HCT116 (cell line): ENCODE measurements around the gene SH3D21. TPM values are rescaled to one million over a fixed set of nuclear protein-coding genes. Genes with fewer than 3 reads are reported as not detected.
A peak's percentile ranks its signal among the peaks of the same experiment; 100 is the strongest.

ENCODE experiments used
- ATAC-seq: fragments of 200-7000 bp; cut with Tn5 transposase; 2 replicates; pipeline ENCODE4 v1.9.1; 2020; ENCODE audit warnings: mild to moderate bottlenecking, moderate library complexity
- BruUV-seq: library from RNA; stranded (reverse); fragments of 400-500 nt; replicated peaks from 2 replicates; lab custom pipeline; 2021; lab: Mats Ljungman, UMichigan
- CTCF ChIA-PET: fragments of 300-600 bp; sonication (Branson Sonifier 250); formaldehyde crosslinking; loops from one replicate; lab custom pipeline; 2021; ENCODE audit warnings: antibody characterized with exemption; lab: Charles Lee
- POLR2A ChIA-PET: fragments of 300-600, 350-600 bp; sonication (Branson Sonifier 250); formaldehyde crosslinking; loops from one replicate; lab custom pipeline; 2021; ENCODE audit warnings: antibody characterized with exemption; lab: Charles Lee
- RAD21 ChIA-PET, 2 experiments: fragments of 300-600 bp; sonication (Branson Sonifier 250); formaldehyde crosslinking; loops; one replicate each; lab custom pipeline; 2023; ENCODE audit warnings: low total read pairs in 2 of 2; ENCODE audit not compliant: uncharacterized antibody in 2 of 2, unreplicated experiment in 2 of 2, low non-redundant PET in 1 of 2; lab: Charles Lee
- DNase-seq: peaks from one replicate; pipeline ENCODE4 v3.0.0-alpha.2; 2010; ENCODE audit warnings: low read depth, low spot score
- H2AFZ ChIP-seq: fragments of 200-600 bp; shearing (Covaris generic), sonication (generic); 2 replicates; pipeline ENCODE4 v1.6.1; 2017; ENCODE audit warnings: low read depth, mixed run types, mixed read lengths, antibody characterized with exemption, low read length; ENCODE audit not compliant: poor library complexity, severe bottlenecking
- H3K27ac ChIP-seq: 2 replicates; pipeline ENCODE4 v1.5.1; 2012; ENCODE audit warnings: low read depth, low read length
- H3K27me3 ChIP-seq: fragments of 200-600 bp; sonication (generic); 2 replicates; pipeline ENCODE4 v1.6.1; 2016; ENCODE audit warnings: mixed run types, low read length, mixed read lengths; ENCODE audit not compliant: insufficient read depth
- H3K36me3 ChIP-seq, 2 experiments: fragments of 200-500 bp in 1 of 2; fragments of 200-600 bp in 1 of 2; sonication (Bioruptor generic) in 1 of 2; sonication (generic) in 1 of 2; 2 replicates each; pipeline versions ENCODE4 v1.5.1 to v1.6.1; 2014 to 2016; ENCODE audit warnings: low read length in 2 of 2, inconsistent platforms in 1 of 2, mixed read lengths in 1 of 2, mixed run types in 1 of 2; ENCODE audit not compliant: insufficient read depth in 2 of 2, control insufficient read depth in 1 of 2
- H3K4me1 ChIP-seq, 2 experiments: fragments of 200-600 bp in 1 of 2; sonication (generic) in 1 of 2; 2 replicates each; pipeline versions ENCODE4 v1.5.1 to v1.6.1; 2012 to 2017; ENCODE audit warnings: low read length in 2 of 2, inconsistent platforms in 1 of 2, mild to moderate bottlenecking in 1 of 2, mixed read lengths in 1 of 2, mixed run types in 1 of 2, moderate library complexity in 1 of 2; ENCODE audit not compliant: insufficient read depth in 2 of 2, control insufficient read depth in 1 of 2
- H3K4me2 ChIP-seq: fragments of 200-600 bp; sonication (generic); 2 replicates; pipeline ENCODE4 v1.6.1; 2017; ENCODE audit warnings: mixed run types, low read length, mixed read lengths
- H3K4me3 ChIP-seq, 2 experiments: fragments of 200-600 bp in 1 of 2; sonication (generic) in 1 of 2; replicated peaks in 1 of 2; 2 replicates each; pipeline ENCODE4 v1.5.1; 2011 to 2016; ENCODE audit warnings: low read length in 2 of 2, control low read depth in 1 of 2, low read depth in 1 of 2, mild to moderate bottlenecking in 1 of 2, mixed read lengths in 1 of 2, mixed run types in 1 of 2
- H3K79me2 ChIP-seq: fragments of 200-600 bp; sonication (generic); 2 replicates; pipeline ENCODE4 v1.6.1; 2017; ENCODE audit warnings: mild to moderate bottlenecking, mixed run types, low read length, moderate library complexity, mixed read lengths; ENCODE audit not compliant: insufficient read depth
- H3K9ac ChIP-seq: fragments of 200-600 bp; sonication (generic); 2 replicates; pipeline ENCODE4 v1.6.1; 2016; ENCODE audit warnings: low read length, mixed read lengths
- H3K9me2 ChIP-seq: fragments of 200-600 bp; sonication (generic), shearing (Covaris generic); 2 replicates; pipeline ENCODE4 v1.6.1; 2017; ENCODE audit warnings: mixed run types, mild to moderate bottlenecking, moderate library complexity; ENCODE audit not compliant: insufficient read depth
- H3K9me3 ChIP-seq, 2 experiments: fragments of 200-500 bp in 1 of 2; fragments of 200-600 bp in 1 of 2; sonication (Bioruptor generic) in 1 of 2; sonication (generic) in 1 of 2; 2 replicates each; pipeline ENCODE4 v1.6.1; 2014 to 2017; ENCODE audit warnings: low read length in 2 of 2, mixed read lengths in 2 of 2, inconsistent platforms in 1 of 2, low read depth in 1 of 2, mild to moderate bottlenecking in 1 of 2, mixed run types in 1 of 2, moderate library complexity in 1 of 2; ENCODE audit not compliant: control insufficient read depth in 1 of 2, insufficient read depth in 1 of 2
- H4K20me1 ChIP-seq: fragments of 200-600 bp; sonication (generic), shearing (Covaris generic); 2 replicates; pipeline ENCODE4 v1.6.1; 2017; ENCODE audit warnings: mixed run types, mild to moderate bottlenecking, moderate library complexity; ENCODE audit not compliant: insufficient read depth
- CBX3 ChIP-seq: IDR thresholded peaks from 2 replicates; pipeline ENCODE4 v1.6.1; 2012; ENCODE audit warnings: low read depth
- CEBPB ChIP-seq: IDR thresholded peaks from 2 replicates; pipeline ENCODE4 v1.6.1; 2012; ENCODE audit warnings: low read depth
- EGR1 ChIP-seq: IDR thresholded peaks from 2 replicates; pipeline ENCODE4 v1.6.1; 2012; ENCODE audit warnings: low read depth
- ELF1 ChIP-seq: IDR thresholded peaks from 2 replicates; pipeline ENCODE4 v1.6.1; 2012; ENCODE audit warnings: low read depth, borderline replicate concordance
- EZH2 ChIP-seq: fragments of 200-600 bp; sonication (generic); IDR thresholded peaks from 2 replicates; pipeline ENCODE4 v1.6.1; 2017; ENCODE audit warnings: antibody characterized with exemption, mixed run types
- FOSL1 ChIP-seq: IDR thresholded peaks from 2 replicates; pipeline ENCODE4 v1.6.1; 2012; ENCODE audit warnings: low read depth
- POLR2AphosphoS5 ChIP-seq: IDR thresholded peaks from 2 replicates; pipeline ENCODE4 v1.6.1; 2011; ENCODE audit warnings: mild to moderate bottlenecking, low read depth, low read length, moderate library complexity
- RAD21 ChIP-seq: IDR thresholded peaks from 2 replicates; pipeline ENCODE4 v1.6.1; 2012; ENCODE audit warnings: low read depth, mild to moderate bottlenecking
- SP1 ChIP-seq: IDR thresholded peaks from 2 replicates; pipeline ENCODE4 v1.6.1; 2012; ENCODE audit warnings: low read depth
- SRF ChIP-seq: IDR thresholded peaks from 2 replicates; pipeline ENCODE4 v1.6.1; 2012; ENCODE audit warnings: low read depth
- TCF7L2 ChIP-seq: IDR thresholded peaks from 2 replicates; pipeline ENCODE4 v1.7.0; 2011; ENCODE audit warnings: borderline replicate concordance, inconsistent platforms; ENCODE audit not compliant: insufficient read depth, insufficient read length; ENCODE audit errors: extremely low read depth
- YY1 ChIP-seq: IDR thresholded peaks from 2 replicates; pipeline ENCODE4 v1.6.1; 2011; ENCODE audit warnings: low read length, low read depth, moderate library complexity, mild to moderate bottlenecking; ENCODE audit not compliant: insufficient replicate concordance; ENCODE audit errors: extremely low read depth
- ZBTB33 ChIP-seq: IDR thresholded peaks from 2 replicates; pipeline ENCODE4 v1.6.1; 2011; ENCODE audit warnings: mild to moderate bottlenecking, low read length, moderate library complexity; ENCODE audit not compliant: insufficient replicate concordance; ENCODE audit errors: extremely low read depth
- ZFX ChIP-seq: fragments of 450-650 bp; IDR thresholded peaks from 2 replicates; pipeline ENCODE4 v1.6.1; 2017
- intact Hi-C: fragments of 100-400 bp; cut with micrococcal nuclease; formaldehyde crosslinking; loops from 2 replicates; pipeline ENCODE4 v1.10.0; 2022
- total RNA-seq: library from RNA; stranded (reverse); gene quantifications from one replicate; pipeline ENCODE4 v1.2.1, GENCODE V29; 2021; ENCODE audit not compliant: unreplicated experiment
- TF ChIP-seq, protein P1 (sequence below): IDR thresholded peaks from 2 replicates; pipeline ENCODE4 v1.6.1; 2012

The SH3D21 gene
- total RNA-seq, 1 experiment from 2014 or later: 9.3 TPM

GRCh38 chr1:36304521-36304920 lies 1.6 kb upstream of the SH3D21 start:
- Histone ChIP-seq H3K4me3 (no peak overlapping the region), H3K79me2 (peaks cover 22% of the 10 kb centered on the region; the same call in 1 of the 2 replicates), H3K36me3 (peaks cover 39 to 40% of the 10 kb centered on the region in 2 experiments), H3K27ac (peak overlapping the region; percentile 24; the same call in 1 of the 2 replicates), H2AFZ (no peak overlapping the region), H3K9me3 (no peaks in the 10 kb centered on the region), H3K9me2 (no peaks in the 10 kb centered on the region), H3K4me2 (no peak overlapping the region), H3K9ac (no peak overlapping the region), H4K20me1 (no peaks in the 10 kb centered on the region), H3K27me3 (no peaks in the 10 kb centered on the region), H3K4me1 (peaks cover 12 to 35% of the 10 kb centered on the region in 2 experiments)
- ChIA-PET CTCF (no interaction called here), RAD21 (no interaction called here), POLR2A (no interaction called here)
- intact Hi-C loops: no loop called here
- DNase-seq: no peak
- no peak for TF ChIP-seq YY1
- TF ChIP-seq CBX3: no peak
- no peak for TF ChIP-seq POLR2AphosphoS5
- TSS peak; percentile 57 for BruUV-seq
- ATAC-seq: no peak

DNA sequence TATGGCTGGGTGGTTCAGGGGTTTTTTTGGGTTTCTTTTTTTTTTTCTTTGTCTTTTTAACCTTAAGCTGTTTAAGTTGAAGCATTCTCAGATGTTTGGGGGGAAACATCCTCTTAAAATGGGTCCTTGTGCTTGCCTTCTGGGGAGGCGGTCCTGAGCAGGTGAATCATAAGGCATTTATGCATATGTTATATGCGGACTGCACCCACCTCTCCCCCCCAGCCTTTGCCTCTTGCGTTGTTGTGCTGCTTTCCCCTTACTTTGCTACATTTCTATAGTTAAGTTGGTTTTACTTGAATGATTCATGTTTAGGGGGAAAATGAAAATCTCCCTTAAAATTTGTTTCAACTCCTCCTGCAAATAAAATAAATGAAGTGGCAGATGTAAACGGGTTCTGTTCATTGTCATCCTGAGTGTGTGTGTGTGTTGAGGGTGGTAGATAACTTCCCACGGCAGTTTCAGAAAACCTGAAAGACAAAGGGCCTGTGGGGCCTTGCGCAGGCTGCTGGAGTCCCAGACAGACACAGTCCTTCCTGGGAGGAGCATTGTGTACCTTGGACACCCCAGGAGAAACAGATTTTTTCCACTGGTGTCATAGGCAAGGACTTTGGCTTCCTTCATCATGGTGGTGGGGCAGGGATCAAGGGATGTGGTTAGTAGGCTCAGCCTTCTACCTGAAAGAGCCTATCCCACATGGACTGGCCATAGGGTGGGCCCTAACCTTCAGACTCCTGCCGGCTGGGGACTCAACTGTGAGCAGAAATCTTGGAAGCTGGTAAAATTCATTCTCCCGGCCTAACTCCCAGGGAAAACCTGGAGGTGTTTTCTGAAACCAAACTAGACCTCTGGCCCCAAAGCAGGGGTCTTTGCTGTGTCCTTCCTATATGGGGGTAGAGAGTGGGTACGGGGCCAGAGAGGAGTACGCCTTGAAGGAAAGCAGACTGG lies 926 bp upstream of the SH3D21 start:
- Histone ChIP-seq H3K9me3 (no peaks in the 10 kb centered on the region), H3K27me3 (no peaks in the 10 kb centered on the region), H3K4me1 (peaks cover 8 to 28% of the 10 kb centered on the region in 2 experiments; a peak in 3 of 4 replicates), H3K9ac (peak overlapping the region; percentile 63; the same call in 1 of the 2 replicates), H3K9me2 (no peaks in the 10 kb centered on the region), H4K20me1 (no peaks in the 10 kb centered on the region), H3K79me2 (peaks cover 22% of the 10 kb centered on the region; the same call in 1 of the 2 replicates), H3K27ac (peak overlapping the region; percentile 81), H3K4me2 (peak overlapping the region; percentile 82), H3K4me3 (no peak overlapping the region), H2AFZ (no peak overlapping the region), H3K36me3 (peaks cover 39 to 40% of the 10 kb centered on the region in 2 experiments)
- POLR2A ChIA-PET: interaction anchor here (0.6 to 2.0 kb wide), 2 partner anchors 21 to 81 kb away, joined by 3 to 12 read pairs; no protein-coding TSS in a partner anchor
- TF ChIP-seq CEBPB (no peak), EZH2 (no peak), ZBTB33 (no peak), FOSL1 (no peak), ELF1 (no peak), SRF (no peak), SP1 (no peak), ZFX (no peak), POLR2AphosphoS5 (no peak), RAD21 (no peak), TCF7L2 (no peak), YY1 (no peak), EGR1 (no peak)
- TF ChIP-seq, protein P1, sequence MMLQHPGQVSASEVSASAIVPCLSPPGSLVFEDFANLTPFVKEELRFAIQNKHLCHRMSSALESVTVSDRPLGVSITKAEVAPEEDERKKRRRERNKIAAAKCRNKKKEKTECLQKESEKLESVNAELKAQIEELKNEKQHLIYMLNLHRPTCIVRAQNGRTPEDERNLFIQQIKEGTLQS: no peak
- RAD21 ChIA-PET: no interaction called here
- CTCF ChIA-PET: no interaction called here
- no peak for DNase-seq
- no TSS peak for BruUV-seq
- intact Hi-C loops: no loop called here
- no peak for ATAC-seq
